Measurements from ENCODE around the gene SCNN1B.
"Not testable (repeated sequence)": the region's sequence is repeated elsewhere in the genome, so short reads cannot be mapped to it uniquely, and the experiment has no call there.

The SCNN1B gene

DNA sequence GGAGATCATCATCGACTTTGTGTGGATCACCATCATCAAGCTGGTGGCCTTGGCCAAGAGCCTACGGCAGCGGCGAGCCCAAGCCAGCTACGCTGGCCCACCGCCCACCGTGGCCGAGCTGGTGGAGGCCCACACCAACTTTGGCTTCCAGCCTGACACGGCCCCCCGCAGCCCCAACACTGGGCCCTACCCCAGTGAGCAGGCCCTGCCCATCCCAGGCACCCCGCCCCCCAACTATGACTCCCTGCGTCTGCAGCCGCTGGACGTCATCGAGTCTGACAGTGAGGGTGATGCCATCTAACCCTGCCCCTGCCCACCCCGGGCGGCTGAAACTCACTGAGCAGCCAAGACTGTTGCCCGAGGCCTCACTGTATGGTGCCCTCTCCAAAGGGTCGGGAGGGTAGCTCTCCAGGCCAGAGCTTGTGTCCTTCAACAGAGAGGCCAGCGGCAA, 78.4 kb downstream of the SCNN1B start:
- no peak for DNase-seq (ENCODE audit: low read depth in 2 of 2)

DNA sequence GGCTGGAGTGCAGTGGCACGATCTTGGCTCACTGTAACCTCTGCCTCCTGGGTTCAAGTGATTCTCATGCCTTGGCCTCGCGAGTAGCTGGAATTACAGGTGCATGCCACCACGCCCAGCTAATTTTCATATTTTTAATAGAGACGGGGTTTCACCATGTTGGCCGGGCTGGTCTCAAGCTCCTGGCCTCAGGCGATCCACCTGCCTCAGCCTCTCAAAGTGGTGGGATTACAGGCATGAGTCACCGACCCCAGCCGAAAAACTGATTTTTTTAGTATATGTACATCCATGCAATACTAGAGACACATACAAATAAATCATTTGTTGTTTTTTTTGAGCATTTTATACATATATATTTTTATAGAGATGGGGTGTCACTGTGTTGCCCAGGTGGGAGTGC, 79.6 kb downstream of the SCNN1B start:
- not testable (repeated sequence) for DNase-seq (ENCODE audit: low read depth in 2 of 2)

DNA sequence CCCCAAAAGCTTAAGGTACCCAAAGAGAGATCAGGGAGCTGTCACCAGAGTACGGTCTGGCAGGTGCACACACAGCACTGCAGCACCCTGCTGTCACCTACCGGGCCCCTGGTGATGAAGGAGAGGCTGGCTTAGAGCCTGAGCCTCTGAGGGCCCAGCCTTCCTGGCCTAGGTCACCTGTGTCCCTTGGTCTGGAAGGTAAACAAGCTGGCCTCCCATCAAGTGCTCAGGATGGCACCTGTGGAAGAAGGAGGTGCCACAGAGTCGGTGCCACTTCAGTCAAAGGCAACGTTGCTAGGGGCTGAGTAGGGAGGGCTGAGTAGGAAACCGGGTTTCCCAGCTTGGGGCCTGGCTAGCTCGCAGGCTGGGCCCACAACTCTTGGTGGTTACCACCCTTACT, 80.2 kb downstream of the SCNN1B start:
- DNase-seq (ENCODE audit: low read depth in 2 of 2) = no peak

DNA sequence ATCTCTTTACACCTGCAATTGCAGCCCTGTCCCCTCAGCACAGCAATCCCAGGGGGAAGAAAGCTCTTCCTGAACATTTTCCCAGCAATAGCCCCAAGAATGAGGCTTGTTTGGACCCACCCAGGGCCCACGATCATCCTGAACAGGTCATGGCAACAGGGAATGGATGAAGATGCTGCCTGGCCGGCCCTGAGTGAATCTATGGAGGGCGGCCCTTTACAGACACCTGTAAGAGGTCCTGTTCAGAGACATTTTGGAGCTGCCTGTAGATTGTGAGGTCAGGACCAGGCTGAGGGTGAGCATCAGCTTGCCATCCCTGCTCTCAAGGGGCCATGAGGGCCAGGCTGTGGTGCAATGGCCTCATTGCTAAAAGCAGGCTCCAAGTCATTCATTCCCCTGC, 81.8 kb downstream of the SCNN1B start:
- DNase-seq (ENCODE audit: low read depth in 2 of 2) = no peak

DNA sequence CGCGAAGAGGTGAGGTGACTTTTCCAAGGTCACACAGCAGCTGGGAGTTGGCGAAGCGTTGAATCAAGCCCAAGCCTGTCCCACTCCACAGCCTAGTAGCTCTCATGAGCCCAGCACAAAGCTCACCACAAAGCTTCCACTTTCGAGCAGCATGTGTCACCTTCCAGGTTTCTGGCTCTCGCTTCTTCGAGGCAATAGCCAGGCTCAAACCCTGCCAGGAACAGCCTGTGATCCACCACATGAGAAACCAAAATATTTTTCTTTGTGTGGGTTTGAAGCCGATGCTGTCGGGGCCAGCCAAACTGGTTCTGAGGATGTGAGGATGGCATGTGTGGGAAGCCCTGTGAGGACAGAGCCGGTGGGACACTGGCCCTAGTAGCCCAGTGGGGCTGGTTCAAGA, 82.8 kb downstream of the SCNN1B start:
- no peak for DNase-seq (ENCODE audit: low read depth in 2 of 2)

DNA sequence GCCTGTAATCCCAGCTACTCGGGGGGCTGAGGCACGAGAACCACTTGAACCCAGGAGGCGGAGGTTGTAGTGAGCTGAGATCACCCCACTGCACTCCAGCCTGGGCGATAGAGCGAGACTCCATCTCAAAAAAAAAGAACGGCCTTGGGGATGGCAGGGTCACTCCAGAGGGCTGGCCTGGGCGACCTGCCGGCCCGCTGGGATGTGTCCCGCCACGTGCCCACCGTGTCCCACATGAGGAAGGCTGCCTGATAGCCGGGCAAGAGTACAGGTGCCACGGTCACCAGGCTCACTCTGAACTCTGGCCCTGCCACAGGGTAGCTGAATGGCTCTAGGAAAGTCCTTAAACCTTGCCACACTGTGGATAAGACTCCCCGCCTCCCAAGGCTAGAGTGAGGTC, 83.3 kb downstream of the SCNN1B start:
- DNase-seq (ENCODE audit: low read depth in 2 of 2) = no peak

DNA sequence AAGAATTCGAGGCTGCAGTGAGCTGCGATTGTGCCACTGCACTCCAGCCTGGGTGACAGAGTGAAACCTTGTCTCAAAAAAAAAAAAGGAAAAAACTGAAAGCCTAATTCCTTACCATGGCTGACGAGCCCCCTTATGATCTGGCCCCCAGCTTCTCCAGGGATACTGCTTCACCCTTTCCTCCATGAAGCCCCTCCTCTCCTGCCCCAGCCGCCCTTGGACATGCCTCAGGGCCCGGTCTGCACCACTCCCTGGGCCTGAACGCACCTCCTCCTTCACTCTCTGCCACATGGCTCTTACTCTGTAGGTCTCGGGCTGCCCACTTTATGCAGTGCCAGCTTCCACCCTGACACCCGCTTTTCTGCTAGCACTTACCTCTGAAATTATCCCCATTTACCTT, 85.6 kb downstream of the SCNN1B start:
- no peak for DNase-seq (ENCODE audit: low read depth in 2 of 2)

DNA sequence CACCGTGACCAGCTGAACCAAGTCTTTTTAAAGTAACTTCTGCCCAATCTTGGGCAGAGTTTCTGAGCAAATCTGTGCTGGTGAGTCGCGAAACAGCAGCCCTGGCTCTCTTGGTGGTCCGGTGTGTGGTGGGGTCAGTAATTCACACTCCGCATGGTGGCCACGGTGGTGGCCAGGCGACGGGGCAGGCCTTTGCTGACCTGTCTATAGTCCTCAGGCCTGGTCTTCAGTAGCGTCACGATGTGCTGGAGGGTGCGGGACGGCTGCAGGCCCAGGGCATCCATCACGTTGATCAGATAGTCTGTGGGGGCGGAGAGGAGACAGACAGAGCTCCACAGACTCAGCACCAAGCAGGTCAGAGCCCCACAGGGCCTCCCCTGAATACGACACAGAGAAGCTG, 86.7 kb downstream of the SCNN1B start:
- DNase-seq (ENCODE audit: low read depth in 2 of 2) = no peak

DNA sequence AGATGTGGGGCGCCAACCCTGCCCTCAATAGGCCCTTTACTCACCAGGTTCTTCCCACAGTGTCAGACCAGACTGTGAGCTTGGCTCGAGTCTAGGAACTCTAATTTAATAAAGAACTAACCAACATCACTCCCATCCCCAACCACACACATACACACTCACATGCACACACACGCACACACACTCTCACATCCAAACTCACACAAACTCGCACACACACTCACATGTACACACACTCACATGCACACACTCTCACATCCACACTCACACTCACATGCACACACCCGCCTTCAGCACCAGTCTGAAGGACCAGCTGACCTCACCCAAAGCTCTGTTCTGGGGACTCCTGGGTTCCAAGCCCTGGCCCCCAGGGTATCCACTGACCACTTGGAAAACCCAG, 87.1 kb downstream of the SCNN1B start:
- DNase-seq (ENCODE audit: low read depth in 2 of 2) = no peak

DNA sequence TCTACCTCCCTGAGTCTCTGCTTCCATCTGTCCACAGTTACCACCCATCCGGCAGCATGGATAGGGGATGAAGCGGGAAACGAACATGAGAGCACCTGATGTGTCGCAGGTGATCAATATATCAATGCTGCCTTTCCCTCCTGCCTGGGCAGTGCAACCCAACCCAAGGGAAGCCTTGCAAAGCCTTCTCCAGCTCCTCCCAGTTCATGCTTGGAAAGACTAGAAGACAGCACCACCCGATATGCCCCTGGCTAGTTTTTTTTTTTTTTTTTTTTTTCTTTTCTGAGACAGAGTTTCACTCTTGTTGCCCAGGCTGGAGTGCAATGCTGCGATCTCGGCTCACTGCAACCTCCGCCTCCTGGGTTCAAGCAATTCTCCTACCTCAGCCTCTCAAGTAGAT, 87.8 kb downstream of the SCNN1B start:
- not testable (repeated sequence) for DNase-seq (ENCODE audit: low read depth in 2 of 2)

DNA sequence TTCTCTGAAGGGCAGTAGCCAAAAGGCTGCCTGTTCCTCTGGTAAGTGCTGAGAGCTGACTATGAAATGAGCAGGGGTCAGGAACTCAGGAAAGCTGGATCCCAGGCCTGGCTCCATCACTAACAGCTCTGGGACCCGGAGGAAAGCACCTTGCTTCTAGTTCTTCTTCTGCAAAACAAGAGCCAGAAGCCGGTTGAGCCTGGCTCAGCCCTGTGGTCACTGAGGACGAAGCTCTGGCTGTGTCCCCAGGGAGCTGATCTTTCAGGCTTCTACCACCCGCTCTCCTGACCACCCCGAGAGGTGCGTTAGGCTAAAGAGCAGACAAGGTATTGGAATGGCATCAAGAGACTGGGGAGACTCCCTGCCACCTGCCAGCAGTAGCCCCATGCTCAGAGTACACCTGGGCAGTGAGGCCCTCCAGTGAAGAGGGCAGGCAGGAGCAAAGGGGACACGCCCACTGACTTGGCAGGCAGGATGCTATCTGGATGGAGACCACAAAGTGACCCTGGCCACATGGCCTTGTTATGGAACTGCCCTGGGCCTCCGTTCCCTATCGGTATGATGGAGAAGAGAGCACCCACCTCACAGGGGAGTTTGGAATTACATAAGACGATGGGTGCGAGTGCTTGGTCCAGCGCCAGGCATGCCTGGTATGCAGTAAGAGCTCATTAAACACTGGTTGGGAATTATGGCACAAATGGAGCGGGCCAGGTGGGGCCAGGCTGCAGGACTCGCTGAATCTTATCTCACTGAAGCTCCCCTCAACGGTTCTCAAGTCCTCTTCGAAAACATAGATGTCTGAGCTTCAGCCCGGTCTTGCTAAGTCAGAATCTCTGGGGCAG, 89.5 kb downstream of the SCNN1B start:
- DNase-seq (ENCODE audit: low read depth in 2 of 2) = no peak

DNA sequence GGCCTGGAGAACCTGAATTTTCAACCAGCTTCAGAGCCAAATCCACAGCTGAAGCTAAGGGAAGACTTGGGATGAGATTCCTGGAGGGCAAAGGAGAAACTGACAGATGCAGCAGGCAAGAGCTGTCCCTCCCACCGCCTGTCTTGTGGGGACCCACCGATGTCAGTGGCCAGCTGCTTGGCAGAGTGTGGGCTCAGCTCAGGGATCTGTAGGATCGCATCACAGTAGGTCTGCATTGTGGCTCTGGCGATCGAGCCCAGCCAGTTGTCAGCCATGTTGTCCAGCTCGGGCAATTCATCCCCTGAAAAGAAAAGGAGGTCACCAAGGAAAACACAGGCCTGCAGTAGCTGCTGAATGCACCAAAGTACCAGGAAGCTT, 90.1 kb downstream of the SCNN1B start:
- DNase-seq (ENCODE audit: low read depth in 2 of 2) = no peak

DNA sequence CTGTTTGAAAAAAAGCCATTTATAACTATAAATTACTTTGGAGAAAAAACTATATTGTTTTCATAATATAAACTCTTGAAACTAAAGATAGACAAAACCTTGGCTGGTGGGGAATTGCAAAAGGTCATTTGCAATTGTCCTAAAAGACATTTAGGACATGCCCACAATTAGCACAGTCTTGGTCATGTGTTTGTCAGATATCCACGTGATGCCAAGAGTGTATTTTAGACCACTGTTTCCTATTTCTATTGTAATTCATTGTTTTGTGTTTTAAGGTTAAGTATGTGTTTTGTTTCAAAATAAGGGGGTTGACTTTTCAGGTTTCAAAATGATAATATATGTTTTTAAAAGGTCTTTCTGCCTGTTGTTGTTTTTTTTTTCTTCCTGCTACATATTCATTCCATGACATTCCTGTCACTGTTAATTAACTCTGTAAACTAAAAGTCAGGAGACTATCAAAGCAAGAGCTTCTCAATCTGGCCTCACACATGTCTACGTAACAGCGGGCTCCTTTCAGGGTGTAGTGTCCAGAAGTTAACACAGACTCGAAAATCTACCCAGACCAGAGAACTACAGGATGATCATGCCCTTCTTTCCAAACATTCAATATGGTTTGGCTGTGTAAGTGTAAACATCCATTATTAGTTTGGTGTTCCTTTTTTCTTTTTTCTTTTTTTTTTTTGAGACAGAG, 92.2 kb downstream of the SCNN1B start:
- no peak for DNase-seq (ENCODE audit: low read depth in 2 of 2)

DNA sequence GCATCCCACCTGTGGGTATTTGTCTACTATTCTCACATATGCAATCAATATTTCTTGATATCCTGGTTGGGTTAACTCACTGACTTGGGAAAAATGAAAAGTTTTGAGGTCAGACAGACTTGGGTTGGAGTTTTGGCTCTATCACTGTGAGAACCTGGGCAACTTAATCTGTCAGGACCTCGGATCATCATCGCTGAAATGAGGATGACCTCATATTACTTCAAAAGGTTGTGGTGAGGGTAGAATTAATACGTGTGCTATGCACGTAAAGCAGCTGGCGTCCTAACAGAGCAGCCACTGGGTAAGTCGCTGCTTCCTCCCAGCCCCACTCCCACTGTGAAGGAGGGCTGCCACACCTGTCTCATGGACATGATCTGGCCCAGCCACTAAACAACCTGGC, 93.6 kb downstream of the SCNN1B start:
- DNase-seq (ENCODE audit: low read depth in 2 of 2) = no peak

DNA sequence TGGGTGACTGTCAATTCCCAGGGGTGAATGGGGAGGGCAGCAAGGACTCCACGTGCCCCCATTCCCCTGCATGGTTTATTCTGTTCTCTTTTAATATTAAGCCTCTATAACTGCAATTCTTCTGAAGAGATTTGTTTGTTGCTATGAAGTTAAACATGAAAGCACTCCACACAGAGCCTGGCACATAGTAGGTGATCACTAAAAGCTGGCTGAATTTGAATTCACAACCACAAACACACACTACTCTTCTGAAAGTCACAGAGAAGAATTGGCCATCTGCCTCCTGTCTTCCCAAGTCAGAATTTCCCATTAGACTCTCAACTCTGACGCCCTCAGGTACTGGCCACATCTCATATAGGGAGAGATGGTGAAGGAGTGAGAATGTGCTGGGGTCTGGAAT, 95.4 kb downstream of the SCNN1B start:
- no peak for DNase-seq (ENCODE audit: low read depth in 2 of 2)

DNA sequence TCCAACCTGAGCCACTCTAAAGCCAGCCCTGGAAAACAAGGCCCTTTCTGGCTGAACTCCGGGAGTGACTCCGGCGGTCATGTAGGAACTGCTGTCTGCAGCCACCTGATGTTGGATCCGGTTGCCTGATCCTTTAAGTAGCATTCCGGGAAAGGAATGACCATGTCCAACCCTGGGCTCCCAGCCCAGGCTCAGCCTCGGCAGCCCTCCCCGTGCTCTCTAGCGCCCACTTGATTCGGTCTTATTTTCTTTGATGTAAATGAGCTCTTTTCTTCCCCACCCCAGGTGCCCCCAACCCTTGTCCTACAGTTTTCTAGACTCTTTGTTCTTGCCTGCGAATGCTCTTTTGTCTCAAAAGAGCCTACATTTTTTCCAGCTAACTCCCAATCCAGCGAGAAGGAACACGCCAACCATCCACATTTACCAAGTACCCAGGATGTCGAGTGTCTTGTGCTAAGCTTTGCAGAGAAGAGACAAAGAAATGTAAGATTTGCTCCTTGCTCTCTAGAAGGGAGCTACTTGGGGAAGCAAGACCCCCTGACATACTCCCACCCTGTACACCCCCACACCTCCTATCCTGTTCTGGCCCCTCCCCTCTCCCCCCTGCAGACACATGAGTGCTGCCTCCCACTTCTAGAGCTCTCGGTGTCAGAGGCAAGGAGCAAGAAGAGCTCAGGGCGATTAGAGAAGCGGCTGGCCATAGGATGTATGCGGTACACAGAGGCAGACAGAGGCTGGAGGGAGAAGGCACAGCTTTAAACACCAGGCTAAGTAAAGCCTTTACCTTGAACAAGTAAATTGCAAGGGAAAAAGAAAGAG, 97.1 kb downstream of the SCNN1B start:
- DNase-seq (ENCODE audit: low read depth in 2 of 2) = no peak

DNA sequence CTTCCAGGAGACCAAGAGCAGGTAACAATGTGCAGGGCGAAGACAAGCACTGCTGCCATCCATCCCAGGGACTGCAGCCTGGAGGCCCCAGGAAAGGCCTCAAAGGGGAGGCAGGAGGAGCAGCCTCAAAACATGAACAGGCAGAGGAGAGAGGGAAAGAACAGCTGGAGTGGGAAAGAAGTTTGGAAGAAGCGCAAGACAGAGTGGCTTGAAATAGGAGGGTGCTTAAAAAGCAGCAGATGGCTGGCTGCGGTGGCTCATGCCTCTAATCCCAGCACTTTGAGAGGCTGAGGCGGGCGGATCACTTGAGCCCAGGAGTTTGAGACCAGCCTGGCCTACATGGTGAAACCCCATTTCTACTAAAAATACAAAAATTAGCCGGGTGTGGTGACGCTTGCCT, 98.3 kb downstream of the SCNN1B start:
- not testable (repeated sequence) for DNase-seq (ENCODE audit: low read depth in 2 of 2)

DNA sequence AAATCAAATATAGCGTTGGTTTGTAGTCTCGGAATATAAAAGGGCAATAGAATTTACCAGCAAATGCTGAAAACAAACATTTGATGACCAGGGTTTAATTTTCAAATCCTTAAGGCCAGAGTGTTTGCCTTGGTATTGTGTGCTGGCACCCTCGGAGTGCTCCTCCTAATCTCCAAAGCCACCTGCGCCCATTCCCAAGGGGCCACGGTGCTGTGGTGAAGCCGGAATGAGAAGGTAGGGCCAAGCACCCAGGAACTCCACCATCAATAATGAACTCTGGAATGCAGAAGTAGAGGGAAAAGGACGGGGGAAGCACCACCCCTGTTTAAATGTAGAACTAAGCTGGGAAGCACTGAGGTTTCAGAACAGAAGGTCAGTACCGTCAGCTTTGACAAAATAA, 99.0 kb downstream of the SCNN1B start:
- DNase-seq (ENCODE audit: low read depth in 2 of 2) = no peak

DNA sequence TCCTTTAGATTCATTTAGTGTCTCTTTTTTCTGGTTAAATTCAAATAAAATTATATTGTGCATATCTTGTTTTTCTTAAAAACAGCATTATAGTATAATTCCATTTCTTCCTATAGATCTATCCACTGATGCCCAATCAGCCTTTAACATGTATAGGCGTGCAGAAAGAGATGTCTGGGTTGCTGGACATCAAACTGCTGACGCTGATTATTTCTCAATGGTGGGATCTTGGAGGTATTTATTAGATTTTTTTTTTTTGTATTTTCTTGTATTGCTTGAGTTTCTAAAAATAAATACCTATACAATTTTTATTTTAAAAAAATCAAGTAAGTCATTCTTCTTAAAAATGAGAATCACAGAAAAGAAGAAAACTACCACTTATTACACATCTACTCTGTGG, 100.0 kb downstream of the SCNN1B start:
- no peak for DNase-seq (ENCODE audit: low read depth in 2 of 2)

DNA sequence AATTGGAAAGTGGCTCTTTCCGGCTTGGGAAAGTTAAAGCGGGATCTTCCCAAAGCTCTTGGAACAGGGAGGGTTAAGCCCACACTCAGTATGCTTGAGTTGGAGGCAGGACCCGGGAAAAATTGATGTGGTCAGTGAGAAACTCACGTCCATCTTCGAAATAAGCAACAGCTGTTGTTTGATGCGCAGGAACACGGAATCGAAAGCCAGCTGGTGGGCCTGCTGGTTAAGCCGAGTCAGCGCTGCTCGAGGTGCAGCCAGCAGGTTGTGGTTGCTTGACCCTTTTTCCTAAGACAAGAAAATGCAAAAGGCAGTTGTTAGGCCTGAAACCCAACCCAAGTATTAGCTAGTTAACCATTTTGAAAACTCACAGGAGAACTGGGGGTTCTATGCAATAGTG, 101.4 kb downstream of the SCNN1B start:
- no peak for DNase-seq (ENCODE audit: low read depth in 2 of 2)

DNA sequence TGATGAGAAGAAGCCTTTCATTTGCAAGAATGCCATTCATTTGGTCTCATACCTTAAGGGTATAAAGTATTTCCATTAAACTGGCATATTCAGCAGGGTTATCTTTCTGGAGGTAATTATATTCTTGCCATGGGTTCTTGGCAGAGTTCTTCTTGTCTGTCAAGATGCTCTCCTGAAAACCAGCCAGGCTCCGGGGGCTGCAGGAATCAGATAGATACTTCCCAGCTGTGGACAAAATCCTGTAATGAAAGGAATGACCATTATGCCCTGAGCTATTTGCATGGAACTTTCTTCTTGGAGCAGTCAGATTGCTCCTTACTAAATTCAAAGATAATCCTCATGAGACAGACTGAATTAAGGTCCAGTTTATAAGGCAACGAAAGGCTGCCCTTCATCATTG, 103.9 kb downstream of the SCNN1B start:
- DNase-seq (ENCODE audit: low read depth in 2 of 2) = no peak

DNA sequence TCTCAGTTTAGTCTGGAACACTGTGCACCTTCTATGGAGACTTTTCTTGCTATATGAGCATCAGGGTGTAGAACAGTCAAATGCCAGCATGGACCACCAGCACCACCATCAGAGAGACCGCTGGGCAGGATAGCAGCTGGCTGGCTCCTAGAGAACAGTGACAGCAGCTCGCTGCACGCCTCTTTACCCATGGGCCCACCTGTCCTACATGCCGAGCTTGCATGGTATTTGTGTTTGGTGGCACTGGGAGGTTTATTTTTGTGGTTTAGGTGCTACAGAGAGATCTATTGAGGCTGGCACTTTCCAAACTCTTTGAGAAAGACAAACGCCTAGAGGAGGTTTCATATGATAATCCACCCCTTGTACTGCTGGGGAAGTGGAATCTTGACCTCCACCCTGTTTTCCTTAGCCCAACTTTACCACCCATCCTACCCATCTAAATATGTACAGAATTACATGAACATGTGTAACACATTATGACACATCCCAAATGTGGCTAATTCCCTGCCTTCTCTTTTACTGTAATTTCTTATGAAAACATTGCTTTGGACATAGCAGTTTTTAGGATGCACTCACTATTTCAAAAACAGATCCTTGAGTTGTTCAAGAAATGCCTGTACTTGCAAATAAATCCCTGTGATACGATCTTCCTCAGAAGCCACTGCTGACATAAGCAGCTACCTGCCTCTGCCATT, 104.6 kb downstream of the SCNN1B start:
- DNase-seq (ENCODE audit: low read depth in 2 of 2) = no peak
